HFFc6 (cell line): ENCODE data around the gene HHIPL1. TPM values are rescaled to one million over a fixed set of nuclear protein-coding genes. Genes with fewer than 3 reads are reported as not detected.
A peak's percentile ranks its signal among the peaks of the same experiment; 100 is the strongest.

ENCODE experiments used
- DNase-seq: peaks from one replicate; pipeline ENCODE4 v3.0.0-alpha.2; 2018
- H3K27ac Mint-ChIP-seq: 2 replicates; pipeline ENCODE4 v1.8.0; 2020; ENCODE audit warnings: mild to moderate bottlenecking, mixed read lengths
- H3K27me3 Mint-ChIP-seq: 2 replicates; pipeline ENCODE4 v1.8.0; 2021; ENCODE audit warnings: mild to moderate bottlenecking, moderate library complexity, mixed read lengths; ENCODE audit not compliant: insufficient read depth
- H3K36me3 Mint-ChIP-seq: 2 replicates; pipeline ENCODE4 v1.8.0; 2021; ENCODE audit warnings: low read depth, mixed read lengths
- H3K4me1 Mint-ChIP-seq: 2 replicates; pipeline ENCODE4 v1.8.0; 2020; ENCODE audit warnings: low read depth, mixed read lengths
- H3K4me3 Mint-ChIP-seq: 2 replicates; pipeline ENCODE4 v1.8.0; 2020; ENCODE audit warnings: mild to moderate bottlenecking, moderate library complexity, mixed read lengths
- H3K9me3 Mint-ChIP-seq: 2 replicates; pipeline ENCODE4 v1.8.0; 2020; ENCODE audit warnings: mild to moderate bottlenecking, mixed read lengths
- CTCF ChIP-seq: fragments of 200-600 bp; sonication (generic); IDR thresholded peaks from 2 replicates; pipeline ENCODE4 v1.5.0; 2021; ENCODE audit warnings: antibody characterized with exemption, mild to moderate bottlenecking
- total RNA-seq, 6 experiments: library from RNA; stranded (reverse); fragmentation: NEBNext Ultra II Directional; extraction: Animal tissue kit (Norgen Biotek cat#: 25700); gene quantifications; 2 replicates in 1 of 6; 3 replicates in 5 of 6; pipeline ENCODE4 v1.2.3, GENCODE V29; 2021

Gene HHIPL1
- total RNA-seq, 6 experiments from 2014 or later, result 0.99 to 2.8 (median 1.3) TPM

- Mint-ChIP-seq H3K27ac (no peak overlapping the region), H3K9me3 (no peaks in the 10 kb centered on the region), H3K4me1 (peaks cover 27% of the 10 kb centered on the region), H3K27me3 (no peaks in the 10 kb centered on the region; the same call in 1 of the 2 replicates), H3K4me3 (no peak overlapping the region), H3K36me3 (no peaks in the 10 kb centered on the region)
- no peak for TF ChIP-seq CTCF
- DNase-seq, result no peak
Measured at GRCh38 chr14:99612071-99612737, 32.7 kb upstream of the HHIPL1 start.

- no peak for TF ChIP-seq CTCF
- DNase-seq, result peak; percentile 40
- Mint-ChIP-seq H3K4me3 (no peak overlapping the region), H3K27ac (peak overlapping the region; percentile 46; the same call in 1 of the 2 replicates), H3K4me1 (peaks cover 27% of the 10 kb centered on the region), H3K9me3 (no peaks in the 10 kb centered on the region), H3K27me3 (peaks cover 2% of the 10 kb centered on the region), H3K36me3 (no peaks in the 10 kb centered on the region)
Measured at GRCh38 chr14:99612738-99613330, 32.1 kb upstream of the HHIPL1 start.

GRCh38 chr14:99615497-99616157 lies 29.3 kb upstream of the HHIPL1 start:
- TF ChIP-seq CTCF, result no peak
- H3K9me3 Mint-ChIP-seq, result no peaks in the 10 kb centered on the region
- H3K27me3 Mint-ChIP-seq, result peaks cover 2% of the 10 kb centered on the region
- no peak overlapping the region for H3K27ac Mint-ChIP-seq
- no peak overlapping the region for H3K4me3 Mint-ChIP-seq
- no peak for DNase-seq
- H3K36me3 Mint-ChIP-seq, result no peaks in the 10 kb centered on the region
- H3K4me1 Mint-ChIP-seq, result peaks cover 34% of the 10 kb centered on the region

GRCh38 chr14:99616832-99617800 lies 27.8 kb upstream of the HHIPL1 start:
- DNase-seq, result no peak
- Mint-ChIP-seq H3K4me1 (peaks cover 43% of the 10 kb centered on the region), H3K9me3 (no peaks in the 10 kb centered on the region), H3K36me3 (no peaks in the 10 kb centered on the region), H3K27me3 (peaks cover 2% of the 10 kb centered on the region), H3K4me3 (no peak overlapping the region), H3K27ac (no peak overlapping the region)
- TF ChIP-seq CTCF, result no peak
